Endodermal cell (in vitro differentiated cells): ENCODE measurements around the gene SH2D6. TPM values are rescaled to one million over a fixed set of nuclear protein-coding genes. Genes with fewer than 3 reads are reported as not detected.

Experiments used
- DNase-seq: peaks from one replicate; pipeline ENCODE4 v3.0.0-alpha.2; 2017
- H3K27ac ChIP-seq: 2 replicates; pipeline ENCODE4 v1.5.1; 2013; ENCODE audit warnings: mild to moderate bottlenecking, low read depth, low read length, moderate library complexity
- H3K27me3 ChIP-seq: 2 replicates; pipeline ENCODE4 v1.6.1; 2013; ENCODE audit warnings: mild to moderate bottlenecking, low read length, moderate library complexity; ENCODE audit not compliant: insufficient read depth, control insufficient read depth, poor library complexity, severe bottlenecking
- H3K36me3 ChIP-seq: 2 replicates; pipeline ENCODE4 v1.7.0; 2013; ENCODE audit warnings: mild to moderate bottlenecking, low read length, moderate library complexity; ENCODE audit not compliant: control insufficient read depth, insufficient read depth
- H3K4me1 ChIP-seq: one replicate; pipeline ENCODE4 v1.7.0; 2013; ENCODE audit warnings: low read length; ENCODE audit not compliant: control insufficient read depth, insufficient read depth
- H3K4me3 ChIP-seq: 2 replicates; pipeline ENCODE4 v1.5.1; 2013; ENCODE audit warnings: mild to moderate bottlenecking, low read length, moderate library complexity
- H3K9ac ChIP-seq: 2 replicates; pipeline ENCODE4 v1.6.1; 2013; ENCODE audit warnings: mild to moderate bottlenecking, low read length, moderate library complexity; ENCODE audit not compliant: poor library complexity, severe bottlenecking; ENCODE audit errors: extremely low read depth
- H3K9me3 ChIP-seq: 2 replicates; pipeline ENCODE4 v1.6.1; 2013; ENCODE audit warnings: mild to moderate bottlenecking, low read length, moderate library complexity; ENCODE audit not compliant: control insufficient read depth
- H3K27ac Mint-ChIP-seq: 2 replicates; pipeline ENCODE4 v1.8.0; 2020; ENCODE audit warnings: mixed read lengths
- H3K27me3 Mint-ChIP-seq: 2 replicates; pipeline ENCODE4 v1.8.0; 2021; ENCODE audit warnings: mild to moderate bottlenecking, mixed read lengths; ENCODE audit not compliant: insufficient read depth
- H3K36me3 Mint-ChIP-seq: 2 replicates; pipeline ENCODE4 v1.8.0; 2020; ENCODE audit warnings: low read depth, mixed read lengths
- H3K4me1 Mint-ChIP-seq: 2 replicates; pipeline ENCODE4 v1.8.0; 2020; ENCODE audit warnings: mixed read lengths
- H3K4me3 Mint-ChIP-seq: 2 replicates; pipeline ENCODE4 v1.8.0; 2020; ENCODE audit warnings: mild to moderate bottlenecking, moderate library complexity, mixed read lengths
- H3K9me3 Mint-ChIP-seq: 2 replicates; pipeline ENCODE4 v1.8.0; 2020; ENCODE audit warnings: mild to moderate bottlenecking, mixed read lengths
- CTCF ChIP-seq: fragments of 200-600 bp; sonication (generic); conservative IDR thresholded peaks from 2 replicates; pipeline ENCODE4 v1.5.0; 2021; ENCODE audit warnings: antibody characterized with exemption, mild to moderate bottlenecking
- WGBS, 2 experiments: methylation state at CpG; one replicate each; pipeline versions ENCODE4 v1.1.5 to v1.1.7; 2013; ENCODE audit warnings: missing lambda C conversion rate in 2 of 2, mixed read lengths in 1 of 2; ENCODE audit not compliant: insufficient coverage in 1 of 2, insufficient read length in 1 of 2; 5-methylcytosine and 5-hydroxymethylcytosine counted together
- total RNA-seq, 2 donors: library from RNA; stranded (reverse); fragmentation: NEBNext Ultra II Directional in 1 of 2; extraction: Animal tissue kit (Norgen Biotek cat#: 25700) in 1 of 2; gene quantifications; 2 replicates in 1 of 2; 3 replicates in 1 of 2; pipeline ENCODE4 v1.2.1, GENCODE V29; 2021

SH2D6 gene
- total RNA-seq, 2 donors from 2014 or later = 0.68 to 1.1 TPM

GRCh38 chr2:85455552-85456090 lies 37.1 kb downstream of the SH2D6 start:
- Histone ChIP-seq H3K9me3 (peaks cover 10% of the 10 kb centered on the region), H3K4me3 (no peak overlapping the region), H3K27ac (no peak overlapping the region), H3K36me3 (no peaks in the 10 kb centered on the region), H3K27me3 (no peaks in the 10 kb centered on the region), H3K4me1 (peaks cover 11% of the 10 kb centered on the region), H3K9ac (no peak overlapping the region)
- Mint-ChIP-seq H3K4me1 (peaks cover 39% of the 10 kb centered on the region), H3K9me3 (peaks cover 16% of the 10 kb centered on the region), H3K4me3 (peak overlapping the region; percentile 42), H3K27me3 (no peaks in the 10 kb centered on the region), H3K36me3 (peaks cover 3% of the 10 kb centered on the region), H3K27ac (peak overlapping the region; percentile 99)
- DNase-seq = peak; percentile 98
- WGBS, 2 experiments = 50 to 70% methylated on average over 1 of the region's 1 CpG
- TF ChIP-seq CTCF = peak; percentile 73

- Histone ChIP-seq H3K4me3 (no peak overlapping the region), H3K27me3 (no peaks in the 10 kb centered on the region), H3K36me3 (no peaks in the 10 kb centered on the region), H3K27ac (no peak overlapping the region), H3K9ac (no peak overlapping the region), H3K9me3 (peaks cover 10% of the 10 kb centered on the region), H3K4me1 (peaks cover 11% of the 10 kb centered on the region)
- H3K4me3 Mint-ChIP-seq = peak overlapping the region; percentile 42
- H3K9me3 Mint-ChIP-seq = peaks cover 16% of the 10 kb centered on the region
- peak overlapping the region; percentile 99 for H3K27ac Mint-ChIP-seq
- no peaks in the 10 kb centered on the region for H3K27me3 Mint-ChIP-seq
- WGBS, 2 experiments = 85 to 86% methylated on average over 3 to 5 of the region's 5 CpGs
- TF ChIP-seq CTCF = no peak
- H3K36me3 Mint-ChIP-seq = peaks cover 3% of the 10 kb centered on the region
- no peak for DNase-seq
- H3K4me1 Mint-ChIP-seq = peaks cover 39% of the 10 kb centered on the region
Measured at GRCh38 chr2:85457043-85457442, 38.5 kb downstream of the SH2D6 start.

GRCh38 chr2:85457877-85458316 lies 39.4 kb downstream of the SH2D6 start:
- H3K27ac Mint-ChIP-seq = peak overlapping the region; percentile 29
- DNase-seq = no peak

More at GRCh38 chr2:85457877-85458316, 39.4 kb downstream of the SH2D6 start:
- H3K9me3 ChIP-seq = peaks cover 10% of the 10 kb centered on the region
- H3K36me3 Mint-ChIP-seq = peaks cover 3% of the 10 kb centered on the region
- H3K9me3 Mint-ChIP-seq = peaks cover 16% of the 10 kb centered on the region
- WGBS, 2 experiments = 83 to 91% methylated on average over 5 to 6 of the region's 6 CpGs
- peaks cover 11% of the 10 kb centered on the region for H3K4me1 ChIP-seq
- no peak overlapping the region for H3K27ac ChIP-seq
- no peak overlapping the region for H3K9ac ChIP-seq
- no peak overlapping the region for H3K4me3 ChIP-seq
- no peak for TF ChIP-seq CTCF
- no peaks in the 10 kb centered on the region for H3K36me3 ChIP-seq
- no peaks in the 10 kb centered on the region for H3K27me3 Mint-ChIP-seq
- no peak overlapping the region for H3K4me3 Mint-ChIP-seq
- H3K4me1 Mint-ChIP-seq = peaks cover 39% of the 10 kb centered on the region
- H3K27me3 ChIP-seq = no peaks in the 10 kb centered on the region
